ENCODE results near the gene UBE2R2.

- TF ChIP-seq, protein P1, sequence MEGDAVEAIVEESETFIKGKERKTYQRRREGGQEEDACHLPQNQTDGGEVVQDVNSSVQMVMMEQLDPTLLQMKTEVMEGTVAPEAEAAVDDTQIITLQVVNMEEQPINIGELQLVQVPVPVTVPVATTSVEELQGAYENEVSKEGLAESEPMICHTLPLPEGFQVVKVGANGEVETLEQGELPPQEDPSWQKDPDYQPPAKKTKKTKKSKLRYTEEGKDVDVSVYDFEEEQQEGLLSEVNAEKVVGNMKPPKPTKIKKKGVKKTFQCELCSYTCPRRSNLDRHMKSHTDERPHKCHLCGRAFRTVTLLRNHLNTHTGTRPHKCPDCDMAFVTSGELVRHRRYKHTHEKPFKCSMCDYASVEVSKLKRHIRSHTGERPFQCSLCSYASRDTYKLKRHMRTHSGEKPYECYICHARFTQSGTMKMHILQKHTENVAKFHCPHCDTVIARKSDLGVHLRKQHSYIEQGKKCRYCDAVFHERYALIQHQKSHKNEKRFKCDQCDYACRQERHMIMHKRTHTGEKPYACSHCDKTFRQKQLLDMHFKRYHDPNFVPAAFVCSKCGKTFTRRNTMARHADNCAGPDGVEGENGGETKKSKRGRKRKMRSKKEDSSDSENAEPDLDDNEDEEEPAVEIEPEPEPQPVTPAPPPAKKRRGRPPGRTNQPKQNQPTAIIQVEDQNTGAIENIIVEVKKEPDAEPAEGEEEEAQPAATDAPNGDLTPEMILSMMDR (IDR thresholded peaks at IDR 0.05), result no peak
- no peak for TF ChIP-seq POLR2A (IDR thresholded peaks at IDR 0.05)
Observed at GRCh38 chr9:33856247-33856646, 39.3 kb downstream of the UBE2R2 start.

Measured in upper lobe of left lung (tissue), 4 donors.